T-helper 17 cell (primary cell): ENCODE results near the gene TRIO. TPM values are rescaled to one million over a fixed set of nuclear protein-coding genes. Genes with fewer than 3 reads are reported as not detected.
"Not testable (repeated sequence)": the region's sequence is repeated elsewhere in the genome, so short reads cannot be mapped to it uniquely, and the experiment has no call there.

Experiments used
- ATAC-seq: fragments of 150-1000 bp; cut with Tn5 transposase; 2 replicates; pipeline ENCODE4 v1.10.0; 2021; ENCODE audit warnings: mild to moderate bottlenecking, moderate library complexity
- DNase-seq, 3 donors: peaks; one replicate each; pipeline versions ENCODE4 v3.0.0 to v3.0.0-alpha.2; 2020 to 2021
- H3K9me3 ChIP-seq: one replicate; pipeline ENCODE4 v1.7.0; 2013; ENCODE audit warnings: low read length, mild to moderate bottlenecking; ENCODE audit not compliant: control insufficient read depth, poor library complexity, severe bottlenecking
- H3K27ac Mint-ChIP-seq: one replicate; pipeline ENCODE4 v1.8.0; 2022; ENCODE audit warnings: mild to moderate bottlenecking, moderate library complexity, mixed read lengths
- H3K27me3 Mint-ChIP-seq: one replicate; pipeline ENCODE4 v1.8.0; 2022; ENCODE audit warnings: mixed read lengths
- H3K36me3 Mint-ChIP-seq: one replicate; pipeline ENCODE4 v1.8.0; 2022; ENCODE audit warnings: low read depth, mixed read lengths
- H3K4me1 Mint-ChIP-seq: one replicate; pipeline ENCODE4 v1.8.0; 2022; ENCODE audit warnings: mild to moderate bottlenecking, mixed read lengths
- H3K4me3 Mint-ChIP-seq: one replicate; pipeline ENCODE4 v1.8.0; 2022; ENCODE audit warnings: mild to moderate bottlenecking, moderate library complexity, mixed read lengths
- total RNA-seq, 4 donors: library from RNA in 2 of 4; stranded (reverse) in 2 of 4; gene quantifications; one replicate each; pipeline ENCODE4 v1.2.3 and lab custom pipeline; 2022 to 2026

The TRIO gene
- total RNA-seq, 2 donors from 2014 or later = 19.3 to 19.5 TPM

- H3K27me3 Mint-ChIP-seq = peaks cover 47% of the 10 kb centered on the region
- no peaks in the 10 kb centered on the region for H3K9me3 ChIP-seq
- H3K4me1 Mint-ChIP-seq = peaks cover 2% of the 10 kb centered on the region
- no peak overlapping the region for H3K27ac Mint-ChIP-seq
- ATAC-seq (no peak), DNase-seq (no peak)
- H3K4me3 Mint-ChIP-seq = no peak overlapping the region
- no peaks in the 10 kb centered on the region for H3K36me3 Mint-ChIP-seq
Observed at GRCh38 chr5:14195588-14195987, 52.4 kb downstream of the TRIO start.

DNA sequence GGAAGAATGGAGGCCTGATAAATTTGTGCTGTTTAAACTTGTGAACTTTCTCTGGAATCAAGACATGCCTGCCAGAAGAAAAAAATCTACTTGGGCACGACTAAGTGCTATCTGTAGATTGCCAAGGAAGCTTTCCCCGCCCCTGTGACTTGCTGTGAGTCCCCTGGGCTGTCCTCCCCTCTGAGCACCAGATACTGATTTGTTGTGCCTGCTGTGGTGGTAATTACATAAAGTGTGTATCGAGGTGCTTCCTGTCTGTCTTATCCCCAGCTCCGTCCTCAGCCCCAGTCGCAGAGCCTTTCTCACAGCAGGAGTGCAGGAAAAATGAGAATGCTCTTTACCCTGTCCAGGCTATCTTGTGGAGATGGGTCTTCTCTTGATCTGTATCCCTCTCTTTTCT lies 53.9 kb downstream of the TRIO start:
- no peak for ATAC-seq
- Mint-ChIP-seq H3K36me3 (no peaks in the 10 kb centered on the region), H3K27me3 (peaks cover 47% of the 10 kb centered on the region), H3K4me1 (peaks cover 4% of the 10 kb centered on the region), H3K4me3 (no peak overlapping the region), H3K27ac (no peak overlapping the region)
- no peak for DNase-seq
- H3K9me3 ChIP-seq = no peaks in the 10 kb centered on the region

DNA sequence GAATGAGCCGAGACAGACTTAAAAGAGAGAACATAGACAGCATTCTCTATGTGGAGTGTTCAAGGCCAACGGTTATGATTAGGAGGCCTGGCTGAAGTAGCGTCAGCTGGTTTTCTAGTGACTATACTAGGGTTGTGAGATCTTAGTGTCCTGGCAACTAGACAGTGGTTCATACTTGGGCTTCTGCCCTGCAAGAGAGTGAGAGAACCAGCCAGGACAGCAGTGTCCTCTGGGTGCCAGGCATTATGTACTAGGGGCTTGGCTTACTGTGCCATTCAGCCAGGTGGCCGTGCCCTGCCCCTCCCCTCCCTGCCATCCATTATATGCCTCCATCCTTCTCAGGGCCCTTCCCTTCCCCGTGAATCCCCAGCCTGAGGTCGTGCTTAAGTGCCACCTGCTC lies 56.8 kb downstream of the TRIO start:
- no peaks in the 10 kb centered on the region for H3K9me3 ChIP-seq
- ATAC-seq (no peak), DNase-seq (no peak)
- Mint-ChIP-seq H3K27ac (no peak overlapping the region), H3K27me3 (peaks cover 47% of the 10 kb centered on the region), H3K36me3 (no peaks in the 10 kb centered on the region), H3K4me1 (peaks cover 2% of the 10 kb centered on the region), H3K4me3 (no peak overlapping the region)

DNA sequence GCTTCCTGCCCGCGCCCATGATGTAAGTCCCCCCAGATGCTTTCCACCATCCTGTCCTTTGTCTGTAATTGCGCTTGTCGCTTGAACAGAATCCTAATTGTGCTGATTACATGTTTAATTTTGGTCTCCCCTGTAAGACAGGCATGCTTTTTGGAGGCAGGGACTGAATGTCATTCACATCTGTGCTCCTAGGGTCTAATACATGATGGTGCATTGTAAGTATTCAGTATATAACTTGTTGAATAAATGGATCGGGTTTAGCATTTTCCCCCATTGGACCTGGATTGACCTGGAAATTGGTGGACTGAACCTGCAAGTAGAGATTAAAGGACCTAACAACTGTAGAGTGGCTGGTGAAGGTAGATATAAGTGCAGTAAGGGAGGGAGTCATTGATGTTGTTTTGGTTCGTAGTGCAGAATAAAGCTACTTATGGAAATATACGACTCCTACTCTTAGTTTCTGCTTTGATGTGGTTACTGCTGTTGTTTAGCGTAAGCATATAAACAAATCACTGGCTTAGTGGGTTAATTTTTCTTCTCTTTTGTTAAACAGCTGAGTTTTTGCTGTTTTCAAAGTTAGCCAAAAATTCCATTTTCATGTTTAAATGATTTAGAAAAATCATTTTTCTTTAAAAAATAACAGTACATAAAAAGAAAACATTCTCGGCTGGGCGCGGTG lies 57.3 kb downstream of the TRIO start:
- Mint-ChIP-seq H3K4me1 (peaks cover 2% of the 10 kb centered on the region), H3K36me3 (no peaks in the 10 kb centered on the region), H3K27me3 (peaks cover 45% of the 10 kb centered on the region), H3K4me3 (no peak overlapping the region), H3K27ac (no peak overlapping the region)
- DNase-seq = no peak
- ATAC-seq = no peak
- H3K9me3 ChIP-seq = no peaks in the 10 kb centered on the region

GRCh38 chr5:14201325-14202045 lies 58.3 kb downstream of the TRIO start:
- DNase-seq (no peak), ATAC-seq (no peak)
- Mint-ChIP-seq H3K27me3 (peaks cover 40% of the 10 kb centered on the region), H3K27ac (no peak overlapping the region), H3K36me3 (no peaks in the 10 kb centered on the region), H3K4me3 (no peak overlapping the region), H3K4me1 (peaks cover 2% of the 10 kb centered on the region)
- H3K9me3 ChIP-seq = no peaks in the 10 kb centered on the region

- Mint-ChIP-seq H3K4me3 (no peak overlapping the region), H3K4me1 (peaks cover 2% of the 10 kb centered on the region), H3K36me3 (no peaks in the 10 kb centered on the region), H3K27ac (no peak overlapping the region), H3K27me3 (peaks cover 32% of the 10 kb centered on the region)
- ATAC-seq = peak; percentile 54
- no peaks in the 10 kb centered on the region for H3K9me3 ChIP-seq
- no peak for DNase-seq
Observed at GRCh38 chr5:14202462-14202861, 59.3 kb downstream of the TRIO start.

DNA sequence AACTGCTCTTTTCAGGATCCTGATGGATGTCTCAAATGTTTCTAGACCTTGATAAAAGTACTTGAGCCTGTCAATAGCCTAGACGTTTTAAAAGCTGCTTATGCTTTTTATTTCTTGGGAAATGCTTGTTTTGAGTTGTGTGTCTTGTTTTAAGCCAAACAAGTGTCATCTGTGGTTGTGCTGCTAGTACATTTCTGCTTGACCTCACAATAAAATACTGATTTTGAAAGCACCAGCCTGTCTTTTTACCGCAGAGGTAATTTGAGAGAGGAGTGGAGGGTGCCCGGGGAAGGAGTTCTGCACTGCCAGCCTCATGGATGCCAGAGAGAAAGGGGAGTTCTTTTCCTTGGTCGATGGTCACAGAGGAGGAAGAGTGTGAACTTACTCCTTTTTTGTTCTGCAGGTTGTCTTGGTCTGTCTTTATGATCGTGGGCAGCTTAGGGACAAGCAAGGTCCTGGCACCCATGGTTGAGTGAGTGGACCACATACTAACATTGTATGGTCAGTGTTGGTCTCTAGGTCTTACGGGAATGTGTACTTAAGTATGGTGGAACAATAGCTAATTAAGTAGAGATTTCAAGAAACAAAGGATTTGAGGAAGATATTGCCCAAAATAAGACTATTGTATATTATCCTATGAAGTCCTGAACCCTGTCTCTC lies 61.0 kb downstream of the TRIO start:
- H3K9me3 ChIP-seq = no peaks in the 10 kb centered on the region
- DNase-seq = no peak
- H3K4me3 Mint-ChIP-seq = no peak overlapping the region
- peaks cover 30% of the 10 kb centered on the region for H3K27me3 Mint-ChIP-seq
- no peaks in the 10 kb centered on the region for H3K36me3 Mint-ChIP-seq
- no peak for ATAC-seq
- peaks cover 2% of the 10 kb centered on the region for H3K4me1 Mint-ChIP-seq
- H3K27ac Mint-ChIP-seq = no peak overlapping the region

DNA sequence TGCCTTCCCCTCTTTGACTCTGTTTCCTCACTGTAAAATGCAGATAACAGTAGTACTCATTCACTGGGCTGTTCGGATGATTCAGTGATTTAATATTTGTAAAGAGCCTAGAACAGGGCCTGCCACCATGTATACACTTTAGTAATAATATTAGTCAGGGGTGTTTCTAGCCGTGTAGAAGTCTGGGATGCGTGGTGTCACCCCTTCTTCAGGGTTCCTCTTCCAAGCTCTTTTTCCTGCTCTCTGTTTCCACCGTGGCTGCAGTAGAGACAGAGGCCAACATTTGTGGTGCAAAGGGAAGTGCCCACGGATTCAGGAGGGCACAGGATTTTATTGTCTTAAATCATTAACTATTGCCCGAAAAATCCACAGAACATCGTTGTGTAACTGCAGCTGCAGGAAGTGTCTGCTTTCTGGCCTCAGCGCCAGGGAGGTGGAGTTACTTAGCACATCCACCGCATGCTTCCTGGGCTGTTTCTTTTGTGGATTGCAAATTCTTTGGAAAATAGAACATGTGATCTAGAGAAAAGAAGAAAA lies 61.7 kb downstream of the TRIO start:
- Mint-ChIP-seq H3K27me3 (peaks cover 32% of the 10 kb centered on the region), H3K36me3 (no peaks in the 10 kb centered on the region), H3K27ac (no peak overlapping the region), H3K4me3 (no peak overlapping the region), H3K4me1 (peaks cover 2% of the 10 kb centered on the region)
- DNase-seq = no peak
- no peaks in the 10 kb centered on the region for H3K9me3 ChIP-seq
- ATAC-seq = no peak

- no peak overlapping the region for H3K4me3 Mint-ChIP-seq
- H3K27ac Mint-ChIP-seq = no peak overlapping the region
- H3K27me3 Mint-ChIP-seq = peaks cover 38% of the 10 kb centered on the region
- ATAC-seq = no peak
- peaks cover 3% of the 10 kb centered on the region for H3K36me3 Mint-ChIP-seq
- no peaks in the 10 kb centered on the region for H3K9me3 ChIP-seq
- no peak for DNase-seq
- peaks cover 2% of the 10 kb centered on the region for H3K4me1 Mint-ChIP-seq
Observed at GRCh38 chr5:14206028-14206725, 63.0 kb downstream of the TRIO start.

DNA sequence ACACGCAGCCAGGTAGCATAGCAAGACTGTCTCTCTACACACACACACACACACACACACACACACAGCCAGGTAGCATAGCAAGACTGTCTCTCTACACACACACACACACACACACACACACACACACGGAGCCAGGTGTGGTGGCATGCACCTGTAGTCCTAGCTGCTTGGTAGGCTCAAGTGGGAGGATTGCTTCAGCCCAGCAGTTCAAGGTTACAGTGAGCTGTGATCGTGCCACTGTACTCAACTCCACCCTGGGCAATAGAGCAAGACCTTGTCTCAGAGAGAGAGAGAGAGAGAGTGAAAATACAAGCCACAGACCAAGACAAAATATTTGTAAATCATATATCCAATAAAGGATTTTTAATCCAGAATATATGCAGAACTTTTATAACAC lies 64.3 kb downstream of the TRIO start:
- not testable (repeated sequence) for H3K27ac Mint-ChIP-seq, DNase-seq, H3K36me3 Mint-ChIP-seq, H3K4me1 Mint-ChIP-seq, H3K9me3 ChIP-seq, ATAC-seq, H3K4me3 Mint-ChIP-seq
- H3K27me3 Mint-ChIP-seq = peaks cover 43% of the 10 kb centered on the region

DNA sequence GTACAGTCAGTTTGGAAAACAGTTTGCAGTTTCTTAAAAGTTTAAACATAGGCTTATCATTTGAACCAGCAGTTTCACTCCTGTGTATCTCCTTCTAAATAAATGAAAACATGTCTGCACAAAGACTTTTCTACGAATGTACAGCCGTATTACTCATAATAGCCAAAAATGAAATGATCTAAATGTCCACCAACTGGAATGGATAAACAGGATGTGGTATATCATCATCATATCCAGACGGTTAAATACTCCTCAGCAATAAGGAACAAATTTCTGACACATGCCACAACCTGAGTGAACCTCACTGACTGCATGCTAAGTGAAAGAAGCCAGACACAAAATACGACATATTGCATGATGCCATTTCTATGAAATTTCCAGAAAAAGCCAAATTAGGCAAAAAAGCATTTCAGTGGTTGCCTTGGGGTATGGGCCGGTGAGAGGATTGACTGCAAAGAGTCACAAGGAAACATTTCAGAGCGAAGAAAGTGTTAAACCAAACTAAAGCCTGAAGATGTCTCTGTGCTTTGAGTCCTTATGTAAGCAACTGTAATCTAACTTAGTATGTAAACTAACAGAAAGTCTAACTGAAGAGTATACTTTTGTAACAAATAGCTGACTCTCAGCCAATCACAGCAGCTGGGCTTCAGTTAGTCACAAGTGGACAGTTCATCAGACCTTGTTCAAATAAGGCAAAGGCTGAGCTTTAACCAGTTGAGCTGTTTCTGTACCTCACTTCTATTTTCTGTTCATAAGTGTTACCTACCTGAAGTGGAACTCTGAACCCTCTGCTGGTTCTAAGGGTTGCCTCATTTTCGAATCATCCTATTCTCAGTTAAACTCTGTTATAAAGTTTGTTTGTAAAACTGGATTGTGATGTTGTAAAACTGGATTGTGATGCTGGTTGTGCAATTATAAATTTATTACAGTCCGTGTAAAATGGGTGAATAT lies 65.2 kb downstream of the TRIO start:
- no peak overlapping the region for H3K4me3 Mint-ChIP-seq
- no peaks in the 10 kb centered on the region for H3K9me3 ChIP-seq
- peaks cover 48% of the 10 kb centered on the region for H3K27me3 Mint-ChIP-seq
- H3K36me3 Mint-ChIP-seq = peaks cover 5% of the 10 kb centered on the region
- H3K4me1 Mint-ChIP-seq = no peaks in the 10 kb centered on the region
- peak; percentile 24 for ATAC-seq
- DNase-seq = no peak
- H3K27ac Mint-ChIP-seq = no peak overlapping the region

DNA sequence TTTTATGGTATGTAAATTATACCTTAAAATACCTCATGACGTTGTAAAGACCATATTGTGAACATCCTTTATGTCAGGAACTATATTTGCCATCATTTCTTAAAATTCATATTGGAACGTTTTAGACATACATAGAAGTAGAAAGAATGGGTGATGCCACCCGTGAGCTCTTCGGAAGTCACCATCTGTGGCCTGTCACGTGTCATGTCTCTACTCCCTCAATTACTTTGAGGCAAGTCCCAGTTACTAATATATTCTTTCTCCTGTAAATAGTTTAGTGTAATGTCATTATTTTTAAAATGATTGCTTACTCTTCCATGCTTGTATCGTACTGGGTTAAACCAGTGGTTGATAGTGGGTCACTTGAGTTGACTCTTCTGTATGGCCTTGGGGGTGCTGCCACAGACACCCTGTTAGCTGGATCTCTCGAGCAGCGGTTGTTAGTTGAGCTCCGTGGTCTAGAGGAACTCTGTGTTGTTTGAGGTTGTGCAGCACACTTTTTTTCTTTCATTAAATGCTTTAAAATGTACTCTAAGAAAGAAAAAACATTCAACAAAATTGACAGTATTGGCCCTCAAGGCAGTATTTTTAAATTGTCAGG lies 66.2 kb downstream of the TRIO start:
- DNase-seq (no peak), ATAC-seq (no peak)
- peak overlapping the region; percentile 25 for H3K27ac Mint-ChIP-seq
- H3K4me1 Mint-ChIP-seq = no peaks in the 10 kb centered on the region
- no peaks in the 10 kb centered on the region for H3K9me3 ChIP-seq
- peaks cover 5% of the 10 kb centered on the region for H3K36me3 Mint-ChIP-seq
- peaks cover 49% of the 10 kb centered on the region for H3K27me3 Mint-ChIP-seq
- H3K4me3 Mint-ChIP-seq = no peak overlapping the region
